Activated CD8-positive, alpha-beta T cell treated with anti-CD3 and anti-CD28 coated beads for 36 hours (primary cell): Measurements from ENCODE around the gene KDM8. TPM values are rescaled to one million over a fixed set of nuclear protein-coding genes. Genes with fewer than 3 reads are reported as not detected.

Source experiments
- ATAC-seq: fragments of 200-7000 bp; cut with Tn5 transposase; one replicate; pipeline ENCODE4 v1.10.0; 2021; ENCODE audit warnings: mild to moderate bottlenecking, moderate library complexity
- CTCF ChIA-PET: fragments of 350-600 bp; sonication (Branson Sonifier 250); formaldehyde crosslinking; loops from one replicate; lab custom pipeline; 2021; ENCODE audit warnings: antibody characterized with exemption; lab: Charles Lee
- POLR2A ChIA-PET: fragments of 350-600 bp; sonication (Branson Sonifier 250); formaldehyde crosslinking; loops from one replicate; lab custom pipeline; 2021; ENCODE audit warnings: antibody characterized with exemption; lab: Charles Lee
- DNase-seq: peaks from one replicate; pipeline ENCODE4 v3.0.0-alpha.2; 2020
- H3K27ac Mint-ChIP-seq: one replicate; pipeline ENCODE4 v1.8.0; 2021; ENCODE audit warnings: mild to moderate bottlenecking, mixed read lengths
- H3K27me3 Mint-ChIP-seq: one replicate; pipeline ENCODE4 v1.8.0; 2021; ENCODE audit warnings: mixed read lengths
- H3K36me3 Mint-ChIP-seq: one replicate; pipeline ENCODE4 v1.8.0; 2021; ENCODE audit warnings: low read depth, mixed read lengths
- H3K4me1 Mint-ChIP-seq: one replicate; pipeline ENCODE4 v1.8.0; 2021; ENCODE audit warnings: low read depth, mixed read lengths
- H3K4me3 Mint-ChIP-seq: one replicate; pipeline ENCODE4 v1.8.0; 2021; ENCODE audit warnings: mild to moderate bottlenecking, moderate library complexity, mixed read lengths
- H3K9me3 Mint-ChIP-seq: one replicate; pipeline ENCODE4 v1.8.0; 2021; ENCODE audit warnings: mixed read lengths
- CTCF ChIP-seq: fragments of 200-600 bp; IDR thresholded peaks from one replicate; pipeline ENCODE4 v1.8.0; 2022; ENCODE audit warnings: antibody characterized with exemption, mild to moderate bottlenecking
- intact Hi-C: fragments of 100-400 bp; cut with micrococcal nuclease; formaldehyde crosslinking; loops from one replicate; pipeline ENCODE4 v1.10.0; 2022
- total RNA-seq, 2 experiments: library from RNA; stranded (reverse); gene quantifications; one replicate each; pipeline ENCODE4 v1.2.3, GENCODE V29; 2021

KDM8 gene
- total RNA-seq, 2 experiments from 2014 or later: 10.9 to 12.7 TPM

DNA sequence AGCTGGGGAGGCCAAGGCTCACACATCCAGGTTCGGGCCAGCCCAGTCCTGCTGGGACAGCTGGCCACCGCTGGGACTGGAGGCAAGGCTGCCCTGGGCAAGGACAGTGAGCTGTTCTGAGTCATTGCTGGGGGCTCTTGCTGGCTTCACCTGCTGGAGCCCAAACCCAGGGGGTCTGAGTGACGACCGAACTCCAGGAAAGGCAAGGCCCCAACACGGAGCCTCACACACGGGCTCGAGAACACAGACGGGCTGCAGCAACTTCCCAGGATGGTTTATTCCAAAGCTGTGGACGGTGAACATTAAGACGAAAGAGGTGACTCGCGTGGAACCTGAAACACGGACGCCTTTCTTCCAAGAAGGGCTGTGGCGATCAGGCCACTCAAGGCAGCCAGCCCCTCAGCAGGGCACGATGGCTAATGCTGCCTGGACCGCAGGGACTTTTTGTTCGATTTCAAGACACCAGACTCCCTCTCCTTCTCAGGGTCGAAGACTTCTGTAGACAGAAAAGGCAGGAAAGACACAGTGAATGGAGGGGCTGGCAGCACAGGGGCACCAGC, 21.5 kb downstream of the KDM8 start:
- Mint-ChIP-seq H3K9me3 (no peaks in the 10 kb centered on the region), H3K4me1 (peaks cover 27% of the 10 kb centered on the region), H3K36me3 (peaks cover 27% of the 10 kb centered on the region), H3K27ac (peak overlapping the region; percentile 5), H3K4me3 (no peak overlapping the region), H3K27me3 (no peaks in the 10 kb centered on the region)
- ChIA-PET POLR2A (interaction anchor here (0.7 to 2.8 kb wide), 5 partner anchors 10 to 123 kb away, joined by 3 to 13 read pairs (median 3); no protein-coding TSS in a partner anchor), CTCF (interaction anchor here (0.7 to 2.6 kb wide), 4 partner anchors 10 to 92 kb away, joined by 3 to 14 read pairs (median 8); no protein-coding TSS in a partner anchor)
- DNase-seq (no peak), ATAC-seq (no peak)
- TF ChIP-seq CTCF: no peak
- intact Hi-C loops: no loop called here

GRCh38 chr16:27225536-27226360, 22.4 kb downstream of the KDM8 start:
- H3K4me3 Mint-ChIP-seq: no peak overlapping the region
- ATAC-seq: no peak
- peaks cover 36% of the 10 kb centered on the region for H3K4me1 Mint-ChIP-seq

DNA sequence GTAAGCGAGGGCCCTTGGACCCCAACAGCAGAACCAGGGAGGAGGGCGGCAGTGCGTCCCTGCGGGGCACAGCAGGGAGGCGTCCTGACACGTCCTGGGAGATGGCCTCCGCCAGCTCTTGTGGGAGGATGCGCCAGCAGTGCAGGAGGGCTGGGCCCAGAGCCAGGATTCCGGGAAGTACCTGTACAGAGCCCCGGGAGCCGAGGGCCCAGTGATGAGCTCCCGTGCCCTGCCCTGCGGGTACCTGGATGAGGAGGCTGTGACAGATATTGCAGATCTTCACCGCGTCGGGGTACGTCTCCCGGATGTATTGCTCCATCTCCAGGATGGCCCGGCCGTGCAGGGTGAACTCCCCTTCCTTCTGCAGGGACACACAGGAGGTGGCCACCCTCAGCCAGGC, 23.1 kb downstream of the KDM8 start:
- ChIA-PET CTCF (interaction anchor here (1.0 to 2.6 kb wide), 5 partner anchors 8 to 146 kb away, joined by 3 to 14 read pairs (median 4); no protein-coding TSS in a partner anchor), POLR2A (interaction anchor here (1.0 to 7.1 kb wide), 3 partner anchors 8 to 91 kb away, joined by 3 to 68 read pairs (median 13); no protein-coding TSS in a partner anchor)
- H3K27me3 Mint-ChIP-seq: no peaks in the 10 kb centered on the region
- DNase-seq: no peak
- H3K36me3 Mint-ChIP-seq: peaks cover 39% of the 10 kb centered on the region
- peaks cover 43% of the 10 kb centered on the region for H3K4me1 Mint-ChIP-seq
- no peak for TF ChIP-seq CTCF
- no peaks in the 10 kb centered on the region for H3K9me3 Mint-ChIP-seq
- ATAC-seq: no peak
- H3K27ac Mint-ChIP-seq: peak overlapping the region; percentile 23
- intact Hi-C loops: no loop called here
- no peak overlapping the region for H3K4me3 Mint-ChIP-seq

More at GRCh38 chr16:27225536-27226360, 22.4 kb downstream of the KDM8 start:
- intact Hi-C loops: no loop called here
- TF ChIP-seq CTCF: no peak
- Mint-ChIP-seq H3K36me3 (peaks cover 33% of the 10 kb centered on the region), H3K9me3 (no peaks in the 10 kb centered on the region), H3K27me3 (no peaks in the 10 kb centered on the region), H3K27ac (peak overlapping the region; percentile 23)
- DNase-seq: no peak
- POLR2A ChIA-PET: interaction anchor here (0.7 to 7.1 kb wide), 7 partner anchors 9 to 140 kb away, joined by 3 to 68 read pairs (median 3); no protein-coding TSS in a partner anchor
- CTCF ChIA-PET: interaction anchor here (0.7 to 2.6 kb wide), 8 partner anchors 9 to 147 kb away, joined by 3 to 14 read pairs (median 6); partner anchors contain the start of gene KDM8

DNA sequence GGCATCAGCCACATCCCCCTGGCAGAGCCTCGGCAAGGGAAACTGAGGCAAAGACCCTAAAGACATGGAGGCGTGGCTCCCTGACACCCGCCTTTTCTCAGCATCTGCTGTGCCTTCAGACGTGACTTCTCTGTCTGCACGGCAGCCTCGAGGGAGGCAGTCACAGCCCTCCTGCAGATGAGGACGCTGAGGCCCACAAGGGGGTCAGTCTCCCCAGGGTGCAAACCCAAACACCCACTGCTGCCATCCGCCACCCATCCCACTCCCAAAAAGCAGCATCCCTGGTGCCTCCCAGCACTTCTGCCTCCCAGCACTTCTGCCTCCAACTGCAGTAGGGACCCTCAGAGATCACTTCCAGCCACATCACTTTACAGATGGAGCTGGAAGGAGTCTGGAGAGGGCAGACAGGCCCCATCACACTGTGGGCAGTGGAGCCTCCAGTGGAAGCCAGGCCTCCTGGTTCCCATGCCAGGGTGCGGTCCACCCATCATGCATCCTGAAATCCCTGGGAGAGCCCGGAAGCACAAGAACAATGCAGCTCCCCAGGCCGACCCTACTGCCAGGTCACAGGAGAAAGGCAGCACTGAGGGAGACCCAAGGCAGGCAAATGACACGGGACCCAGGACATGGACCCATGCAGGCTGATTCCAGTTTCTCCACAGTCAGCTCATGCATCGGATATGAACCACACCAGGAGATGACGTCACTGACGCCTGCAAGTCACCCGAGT, 23.8 kb downstream of the KDM8 start:
- Mint-ChIP-seq H3K27ac (no peak overlapping the region), H3K4me1 (peaks cover 50% of the 10 kb centered on the region), H3K4me3 (no peak overlapping the region), H3K27me3 (no peaks in the 10 kb centered on the region), H3K36me3 (peaks cover 46% of the 10 kb centered on the region), H3K9me3 (no peaks in the 10 kb centered on the region)
- ATAC-seq: no peak
- no peak for TF ChIP-seq CTCF
- DNase-seq: no peak
- intact Hi-C loops: no loop called here
- ChIA-PET POLR2A (interaction anchor here (0.9 to 7.1 kb wide), 3 partner anchors 8 to 90 kb away, joined by 3 to 68 read pairs (median 13); no protein-coding TSS in a partner anchor), CTCF (interaction anchor here (1.1 to 13.1 kb wide), 5 partner anchors 8 to 141 kb away, joined by 3 to 203 read pairs (median 6); no protein-coding TSS in a partner anchor)
